WTC11 (cell line): Measurements from ENCODE around the gene SLC25A44. TPM values are rescaled to one million over a fixed set of nuclear protein-coding genes. Genes with fewer than 3 reads are reported as not detected.

Experiments used
- ATAC-seq: fragments of 200-7000 bp; cut with Tn5 transposase; 2 replicates; pipeline ENCODE4 v1.10.0; 2021; ENCODE audit warnings: mild to moderate bottlenecking, moderate library complexity
- CTCF ChIA-PET: fragments of 300-600 bp; sonication (Branson Sonifier 250); formaldehyde crosslinking; loops from one replicate; lab custom pipeline; 2021; ENCODE audit warnings: antibody characterized with exemption; lab: Charles Lee
- POLR2A ChIA-PET: fragments of 350-600 bp; sonication (Branson Sonifier 250); formaldehyde crosslinking; loops from one replicate; lab custom pipeline; 2021; ENCODE audit warnings: antibody characterized with exemption; lab: Charles Lee
- DNase-seq: peaks from one replicate; pipeline ENCODE4 v3.0.0; 2021; ENCODE audit warnings: low spot score
- H3K27ac Mint-ChIP-seq: 2 replicates; pipeline ENCODE4 v1.8.0; 2021; ENCODE audit warnings: mixed read lengths
- H3K27me3 Mint-ChIP-seq: 2 replicates; pipeline ENCODE4 v1.8.0; 2021; ENCODE audit warnings: low read depth, mild to moderate bottlenecking, moderate library complexity, mixed read lengths
- H3K36me3 Mint-ChIP-seq: 2 replicates; pipeline ENCODE4 v1.8.0; 2021; ENCODE audit warnings: mixed read lengths
- H3K4me1 Mint-ChIP-seq: 2 replicates; pipeline ENCODE4 v1.8.0; 2022; ENCODE audit warnings: mixed read lengths
- H3K4me3 Mint-ChIP-seq: 2 replicates; pipeline ENCODE4 v1.8.0; 2021; ENCODE audit warnings: mild to moderate bottlenecking, moderate library complexity, mixed read lengths
- H3K9me3 Mint-ChIP-seq: 2 replicates; pipeline ENCODE4 v1.8.0; 2021; ENCODE audit warnings: mixed read lengths
- AR ChIP-seq: fragments of 250-450 bp; sonication (Bioruptor Pico); IDR thresholded peaks from 2 replicates; pipeline ENCODE4 v1.9.0; 2021; ENCODE audit warnings: mild to moderate bottlenecking
- ATF1 ChIP-seq: sonication (generic); formaldehyde crosslinking; IDR thresholded peaks from 2 replicates; pipeline ENCODE4 v1.8.1; 2023; ENCODE audit warnings: mild to moderate bottlenecking, moderate library complexity, missing genetic modification reagents
- E2F4 ChIP-seq: sonication (generic); formaldehyde crosslinking; IDR thresholded peaks from 2 replicates; pipeline ENCODE4 v1.8.1; 2022; ENCODE audit warnings: low read depth, mild to moderate bottlenecking, moderate library complexity, missing genetic modification reagents, borderline replicate concordance
- ETV6 ChIP-seq: sonication (generic); formaldehyde crosslinking; IDR thresholded peaks from 2 replicates; pipeline ENCODE4 v1.8.1; 2022; ENCODE audit warnings: mild to moderate bottlenecking, missing genetic modification reagents
- MYBL2 ChIP-seq: sonication (generic); formaldehyde crosslinking; IDR thresholded peaks from 2 replicates; pipeline ENCODE4 v1.8.1; 2023; ENCODE audit warnings: mild to moderate bottlenecking, moderate library complexity, missing genetic modification reagents
- NFYB ChIP-seq: sonication (generic); formaldehyde crosslinking; conservative IDR thresholded peaks from 2 replicates; pipeline ENCODE4 v1.8.0; 2022; ENCODE audit warnings: low read depth, missing genetic modification reagents
- NR2C2 ChIP-seq: sonication (generic); formaldehyde crosslinking; IDR thresholded peaks from 2 replicates; pipeline ENCODE4 v1.8.0; 2022; ENCODE audit warnings: mild to moderate bottlenecking, missing genetic modification reagents
- NR3C1 ChIP-seq: sonication (generic); formaldehyde crosslinking; conservative IDR thresholded peaks from 2 replicates; pipeline ENCODE4 v1.8.1; 2023; ENCODE audit warnings: low read depth, mild to moderate bottlenecking, missing genetic modification reagents
- PRRX2 ChIP-seq: fragments of 250-450 bp; sonication (Bioruptor Pico); IDR thresholded peaks from 2 replicates; pipeline ENCODE4 v1.8.0; 2021; ENCODE audit warnings: mild to moderate bottlenecking
- STAT6 ChIP-seq: sonication (generic); formaldehyde crosslinking; conservative IDR thresholded peaks from 2 replicates; pipeline ENCODE4 v1.8.1; 2023; ENCODE audit warnings: mild to moderate bottlenecking, low read depth, missing genetic modification reagents, moderate library complexity
- TCF7 ChIP-seq: sonication (generic); formaldehyde crosslinking; IDR thresholded peaks from 2 replicates; pipeline ENCODE4 v1.8.0; 2022; ENCODE audit warnings: mild to moderate bottlenecking, low read depth, missing genetic modification reagents, moderate library complexity
- TEAD4 ChIP-seq: sonication (generic); formaldehyde crosslinking; IDR thresholded peaks from 2 replicates; pipeline ENCODE4 v1.8.0; 2022; ENCODE audit warnings: mild to moderate bottlenecking, missing genetic modification reagents
- TP53 ChIP-seq: sonication (generic); formaldehyde crosslinking; IDR thresholded peaks from 2 replicates; pipeline ENCODE4 v1.8.1; 2023; ENCODE audit warnings: mild to moderate bottlenecking, missing genetic modification reagents
- ZNF396 ChIP-seq: fragments of 250-450 bp; sonication (Bioruptor Pico); IDR thresholded peaks from 2 replicates; pipeline ENCODE4 v1.8.0; 2021; ENCODE audit warnings: mild to moderate bottlenecking, moderate library complexity, borderline replicate concordance
- total RNA-seq: library from RNA; stranded (reverse); gene quantifications from 3 replicates; pipeline ENCODE4 v1.2.3, GENCODE V29; 2021
- TF ChIP-seq, protein P1 (sequence below): sonication (generic); formaldehyde crosslinking; IDR thresholded peaks from 2 replicates; pipeline ENCODE4 v1.8.0; 2022; ENCODE audit warnings: mild to moderate bottlenecking, missing genetic modification reagents
- TF ChIP-seq, protein P2 (sequence below): sonication (generic); formaldehyde crosslinking; IDR thresholded peaks from 2 replicates; pipeline ENCODE4 v1.8.1; 2023; ENCODE audit warnings: mild to moderate bottlenecking, missing genetic modification reagents

Gene SLC25A44
- total RNA-seq, 1 experiment from 2014 or later, result 29.1 TPM

- DNase-seq, result no peak
- no peak for ATAC-seq
- Mint-ChIP-seq H3K9me3 (no peaks in the 10 kb centered on the region), H3K36me3 (no peaks in the 10 kb centered on the region), H3K4me1 (peaks cover 44% of the 10 kb centered on the region), H3K27ac (no peak overlapping the region), H3K27me3 (no peaks in the 10 kb centered on the region; the same call in 1 of the 2 replicates), H3K4me3 (no peak overlapping the region)
- ChIA-PET CTCF (interaction anchor here (1.5 to 8.4 kb wide), 2 partner anchors 16 to 79 kb away, joined by 3 to 358 read pairs; no protein-coding TSS in a partner anchor), POLR2A (no interaction called here)
- TF ChIP-seq PRRX2 (CRISPR knock-in tag) (no peak), ATF1 (no peak), MYBL2 (no peak), ETV6 (no peak), NR3C1 (CRISPR knock-in tag) (no peak), TEAD4 (CRISPR knock-in tag) (no peak), STAT6 (CRISPR knock-in tag) (no peak), E2F4 (CRISPR knock-in tag) (no peak), NR2C2 (CRISPR knock-in tag) (no peak), NFYB (CRISPR knock-in tag) (no peak), ZNF396 (CRISPR knock-in tag) (no peak)
- TF ChIP-seq, protein P1, sequence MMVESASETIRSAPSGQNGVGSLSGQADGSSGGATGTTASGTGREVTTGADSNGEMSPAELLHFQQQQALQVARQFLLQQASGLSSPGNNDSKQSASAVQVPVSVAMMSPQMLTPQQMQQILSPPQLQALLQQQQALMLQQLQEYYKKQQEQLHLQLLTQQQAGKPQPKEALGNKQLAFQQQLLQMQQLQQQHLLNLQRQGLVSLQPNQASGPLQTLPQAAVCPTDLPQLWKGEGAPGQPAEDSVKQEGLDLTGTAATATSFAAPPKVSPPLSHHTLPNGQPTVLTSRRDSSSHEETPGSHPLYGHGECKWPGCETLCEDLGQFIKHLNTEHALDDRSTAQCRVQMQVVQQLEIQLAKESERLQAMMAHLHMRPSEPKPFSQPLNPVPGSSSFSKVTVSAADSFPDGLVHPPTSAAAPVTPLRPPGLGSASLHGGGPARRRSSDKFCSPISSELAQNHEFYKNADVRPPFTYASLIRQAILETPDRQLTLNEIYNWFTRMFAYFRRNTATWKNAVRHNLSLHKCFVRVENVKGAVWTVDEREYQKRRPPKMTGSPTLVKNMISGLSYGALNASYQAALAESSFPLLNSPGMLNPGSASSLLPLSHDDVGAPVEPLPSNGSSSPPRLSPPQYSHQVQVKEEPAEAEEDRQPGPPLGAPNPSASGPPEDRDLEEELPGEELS (CRISPR knock-in tag), result no peak
- TF ChIP-seq, protein P2, sequence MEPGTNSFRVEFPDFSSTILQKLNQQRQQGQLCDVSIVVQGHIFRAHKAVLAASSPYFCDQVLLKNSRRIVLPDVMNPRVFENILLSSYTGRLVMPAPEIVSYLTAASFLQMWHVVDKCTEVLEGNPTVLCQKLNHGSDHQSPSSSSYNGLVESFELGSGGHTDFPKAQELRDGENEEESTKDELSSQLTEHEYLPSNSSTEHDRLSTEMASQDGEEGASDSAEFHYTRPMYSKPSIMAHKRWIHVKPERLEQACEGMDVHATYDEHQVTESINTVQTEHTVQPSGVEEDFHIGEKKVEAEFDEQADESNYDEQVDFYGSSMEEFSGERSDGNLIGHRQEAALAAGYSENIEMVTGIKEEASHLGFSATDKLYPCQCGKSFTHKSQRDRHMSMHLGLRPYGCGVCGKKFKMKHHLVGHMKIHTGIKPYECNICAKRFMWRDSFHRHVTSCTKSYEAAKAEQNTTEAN (CRISPR knock-in tag), result no peak
Observed at GRCh38 chr1:156144742-156145141, 49.2 kb upstream of the SLC25A44 start.

DNA sequence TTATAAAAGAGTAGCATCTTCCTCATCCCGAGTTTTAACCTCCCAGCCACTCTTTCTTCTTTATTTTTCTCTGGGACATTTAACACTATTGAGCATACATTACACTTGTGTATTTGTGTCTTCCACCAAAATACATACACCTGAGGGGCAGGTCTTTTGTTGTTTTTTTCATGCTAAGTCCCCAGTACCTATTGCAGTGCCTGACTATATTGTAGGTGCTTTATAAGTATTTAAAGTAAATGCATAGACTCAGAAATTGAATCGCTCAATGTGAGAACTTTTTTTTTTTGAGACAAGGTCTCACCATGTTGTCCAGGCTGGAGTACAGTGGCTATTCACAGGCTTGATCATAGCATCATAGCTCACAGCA, 48.3 kb upstream of the SLC25A44 start:
- no peak for ATAC-seq
- TF ChIP-seq TEAD4 (CRISPR knock-in tag) (no peak), AR (CRISPR knock-in tag) (no peak), ZNF396 (CRISPR knock-in tag) (no peak), MYBL2 (no peak), TCF7 (CRISPR knock-in tag) (no peak), NFYB (CRISPR knock-in tag) (no peak), TP53 (CRISPR knock-in tag) (no peak)
- CTCF ChIA-PET, result interaction anchor here (0.6 to 5.8 kb wide), 20 partner anchors 8 to 903 kb away, joined by 3 to 124 read pairs (median 3); partner anchors contain the start of genes PAQR6, PMF1 and SLC25A44
- no peaks in the 10 kb centered on the region for H3K36me3 Mint-ChIP-seq
- peak overlapping the region; percentile 58 for H3K4me3 Mint-ChIP-seq
- H3K27ac Mint-ChIP-seq, result peak overlapping the region; percentile 87
- peaks cover 52% of the 10 kb centered on the region for H3K4me1 Mint-ChIP-seq
- POLR2A ChIA-PET, result interaction anchor here (0.6 to 2.7 kb wide), 4 partner anchors 67 to 595 kb away, joined by 3 to 9 read pairs (median 3); partner anchors contain the start of gene PMF1
- no peaks in the 10 kb centered on the region for H3K9me3 Mint-ChIP-seq
- H3K27me3 Mint-ChIP-seq, result no peaks in the 10 kb centered on the region; the same call in 1 of the 2 replicates
- DNase-seq, result no peak
